Osteocyte (in vitro differentiated cells): Measurements from ENCODE around the gene CCDC197. TPM values are rescaled to one million over a fixed set of nuclear protein-coding genes. Genes with fewer than 3 reads are reported as not detected.

Source experiments
- DNase-seq: peaks from one replicate; pipeline ENCODE4 v3.0.0; 2021; ENCODE audit warnings: mixed read lengths; ENCODE audit not compliant: unreplicated experiment; ENCODE audit errors: extremely low spot score
- H3K27ac Mint-ChIP-seq: one replicate; pipeline ENCODE4 v1.8.0; 2021; ENCODE audit warnings: mild to moderate bottlenecking, mixed read lengths; ENCODE audit not compliant: unreplicated experiment
- H3K27me3 Mint-ChIP-seq: one replicate; pipeline ENCODE4 v1.8.0; 2021; ENCODE audit warnings: mixed read lengths; ENCODE audit not compliant: unreplicated experiment
- H3K36me3 Mint-ChIP-seq: one replicate; pipeline ENCODE4 v1.8.0; 2021; ENCODE audit warnings: mixed read lengths; ENCODE audit not compliant: unreplicated experiment
- H3K4me1 Mint-ChIP-seq: one replicate; pipeline ENCODE4 v1.8.0; 2021; ENCODE audit warnings: mixed read lengths; ENCODE audit not compliant: unreplicated experiment
- H3K4me3 Mint-ChIP-seq: one replicate; pipeline ENCODE4 v1.8.0; 2021; ENCODE audit warnings: mild to moderate bottlenecking, moderate library complexity, mixed read lengths; ENCODE audit not compliant: unreplicated experiment
- H3K9me3 Mint-ChIP-seq: one replicate; pipeline ENCODE4 v1.8.0; 2021; ENCODE audit warnings: mixed read lengths; ENCODE audit not compliant: unreplicated experiment
- total RNA-seq: library from RNA; stranded (reverse); gene quantifications from 2 replicates; pipeline ENCODE4 v1.2.1, GENCODE V29; 2021
- TF ChIP-seq, protein P1 (sequence below): fragments of 200-600 bp; sonication (generic); IDR thresholded peaks from 2 replicates; pipeline ENCODE4 v1.5.0; 2021; ENCODE audit warnings: antibody characterized with exemption, mild to moderate bottlenecking, moderate library complexity

CCDC197 gene
- total RNA-seq, 1 donor from 2014 or later: not detected

- Mint-ChIP-seq H3K27me3 (peaks cover 31% of the 10 kb centered on the region), H3K4me3 (no peak overlapping the region), H3K4me1 (no peaks in the 10 kb centered on the region), H3K36me3 (no peaks in the 10 kb centered on the region), H3K9me3 (no peaks in the 10 kb centered on the region), H3K27ac (no peak overlapping the region)
- no peak for DNase-seq
- TF ChIP-seq, protein P1, sequence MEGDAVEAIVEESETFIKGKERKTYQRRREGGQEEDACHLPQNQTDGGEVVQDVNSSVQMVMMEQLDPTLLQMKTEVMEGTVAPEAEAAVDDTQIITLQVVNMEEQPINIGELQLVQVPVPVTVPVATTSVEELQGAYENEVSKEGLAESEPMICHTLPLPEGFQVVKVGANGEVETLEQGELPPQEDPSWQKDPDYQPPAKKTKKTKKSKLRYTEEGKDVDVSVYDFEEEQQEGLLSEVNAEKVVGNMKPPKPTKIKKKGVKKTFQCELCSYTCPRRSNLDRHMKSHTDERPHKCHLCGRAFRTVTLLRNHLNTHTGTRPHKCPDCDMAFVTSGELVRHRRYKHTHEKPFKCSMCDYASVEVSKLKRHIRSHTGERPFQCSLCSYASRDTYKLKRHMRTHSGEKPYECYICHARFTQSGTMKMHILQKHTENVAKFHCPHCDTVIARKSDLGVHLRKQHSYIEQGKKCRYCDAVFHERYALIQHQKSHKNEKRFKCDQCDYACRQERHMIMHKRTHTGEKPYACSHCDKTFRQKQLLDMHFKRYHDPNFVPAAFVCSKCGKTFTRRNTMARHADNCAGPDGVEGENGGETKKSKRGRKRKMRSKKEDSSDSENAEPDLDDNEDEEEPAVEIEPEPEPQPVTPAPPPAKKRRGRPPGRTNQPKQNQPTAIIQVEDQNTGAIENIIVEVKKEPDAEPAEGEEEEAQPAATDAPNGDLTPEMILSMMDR: no peak
Measured at GRCh38 chr14:93997916-93998870, 1.1 kb downstream of the CCDC197 start.

DNA sequence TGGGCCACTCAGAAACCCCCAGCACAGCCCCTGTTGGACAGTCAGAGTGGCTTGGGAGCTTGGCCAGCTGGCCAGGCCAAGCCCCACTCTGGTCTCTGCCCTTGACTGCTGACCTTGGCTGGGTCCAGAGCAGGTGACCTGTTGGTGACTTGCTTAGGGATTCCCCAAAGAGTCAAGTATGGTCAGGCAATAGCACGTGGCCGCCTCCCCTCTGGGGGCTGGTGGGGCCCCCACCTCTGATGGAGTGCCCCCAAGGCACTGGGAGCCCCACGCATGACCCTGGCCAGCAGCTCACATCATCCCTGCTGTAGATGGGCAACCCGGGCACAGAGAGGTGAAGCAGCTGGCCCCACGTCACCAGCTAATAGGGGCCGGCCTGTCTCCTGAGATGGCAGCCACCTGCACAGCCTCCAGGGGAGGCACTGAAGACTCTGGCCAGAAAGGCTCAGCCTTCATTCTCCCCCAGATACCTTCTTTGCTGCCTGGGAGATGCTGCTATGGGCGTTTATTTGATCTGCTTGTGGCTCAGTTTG, 1.8 kb downstream of the CCDC197 start:
- no peaks in the 10 kb centered on the region for H3K36me3 Mint-ChIP-seq
- TF ChIP-seq, protein P1: no peak
- H3K4me1 Mint-ChIP-seq: no peaks in the 10 kb centered on the region
- no peaks in the 10 kb centered on the region for H3K9me3 Mint-ChIP-seq
- H3K27ac Mint-ChIP-seq: no peak overlapping the region
- peaks cover 35% of the 10 kb centered on the region for H3K27me3 Mint-ChIP-seq
- DNase-seq: no peak
- H3K4me3 Mint-ChIP-seq: no peak overlapping the region

- DNase-seq: no peak
- Mint-ChIP-seq H3K4me3 (no peak overlapping the region), H3K36me3 (no peaks in the 10 kb centered on the region), H3K27ac (no peak overlapping the region), H3K4me1 (no peaks in the 10 kb centered on the region), H3K9me3 (no peaks in the 10 kb centered on the region), H3K27me3 (peaks cover 41% of the 10 kb centered on the region)
- TF ChIP-seq, protein P1: no peak
Measured at GRCh38 chr14:93999573-93999972, 2.5 kb downstream of the CCDC197 start.

DNA sequence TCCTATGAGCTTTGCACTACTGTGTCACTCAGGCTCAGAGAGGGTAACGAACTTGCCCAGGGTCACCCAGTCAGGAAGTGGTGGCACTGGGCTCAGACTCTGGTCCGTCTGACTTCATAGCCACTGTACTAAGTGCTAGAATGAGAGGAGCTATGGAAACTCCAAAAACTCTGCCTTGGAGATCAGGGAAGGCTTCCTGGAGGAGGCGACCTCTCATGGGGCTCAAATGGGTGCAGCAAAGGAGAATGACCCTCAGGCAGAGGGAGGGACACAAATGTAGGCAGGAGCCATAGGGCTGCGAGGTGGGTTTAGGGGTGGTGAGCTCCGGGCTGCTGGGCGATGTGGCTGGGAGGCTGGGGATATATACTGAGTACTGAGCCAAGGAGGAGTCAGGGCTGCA, 3.2 kb downstream of the CCDC197 start:
- peaks cover 39% of the 10 kb centered on the region for H3K27me3 Mint-ChIP-seq
- H3K36me3 Mint-ChIP-seq: no peaks in the 10 kb centered on the region
- no peaks in the 10 kb centered on the region for H3K4me1 Mint-ChIP-seq
- no peaks in the 10 kb centered on the region for H3K9me3 Mint-ChIP-seq
- no peak for DNase-seq
- no peak overlapping the region for H3K27ac Mint-ChIP-seq
- TF ChIP-seq, protein P1: no peak
- no peak overlapping the region for H3K4me3 Mint-ChIP-seq

DNA sequence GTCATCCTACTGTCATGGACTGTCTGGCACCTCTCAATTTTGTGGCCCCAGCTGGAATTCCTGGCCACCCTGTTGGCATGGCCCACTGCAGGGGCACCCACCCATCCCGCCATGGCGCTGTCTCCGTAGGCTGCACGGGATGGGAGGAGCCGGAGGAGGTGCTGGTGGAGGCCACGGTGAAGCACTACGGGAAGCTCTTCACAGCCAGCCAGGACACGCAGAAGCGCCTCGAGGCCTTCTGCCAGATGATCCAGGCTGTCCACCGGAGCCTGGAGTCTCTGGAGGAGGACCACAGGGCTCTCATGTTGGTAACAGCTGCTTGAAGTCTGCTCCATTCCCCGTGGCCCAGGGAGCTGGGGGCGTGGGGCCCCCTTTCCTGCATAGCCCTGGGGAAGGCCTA, 3.9 kb downstream of the CCDC197 start:
- Mint-ChIP-seq H3K4me1 (no peaks in the 10 kb centered on the region), H3K27ac (no peak overlapping the region), H3K36me3 (no peaks in the 10 kb centered on the region), H3K27me3 (peaks cover 36% of the 10 kb centered on the region), H3K4me3 (no peak overlapping the region), H3K9me3 (no peaks in the 10 kb centered on the region)
- TF ChIP-seq, protein P1: no peak
- no peak for DNase-seq
